ENCODE results near the gene TSPAN1.

DNA sequence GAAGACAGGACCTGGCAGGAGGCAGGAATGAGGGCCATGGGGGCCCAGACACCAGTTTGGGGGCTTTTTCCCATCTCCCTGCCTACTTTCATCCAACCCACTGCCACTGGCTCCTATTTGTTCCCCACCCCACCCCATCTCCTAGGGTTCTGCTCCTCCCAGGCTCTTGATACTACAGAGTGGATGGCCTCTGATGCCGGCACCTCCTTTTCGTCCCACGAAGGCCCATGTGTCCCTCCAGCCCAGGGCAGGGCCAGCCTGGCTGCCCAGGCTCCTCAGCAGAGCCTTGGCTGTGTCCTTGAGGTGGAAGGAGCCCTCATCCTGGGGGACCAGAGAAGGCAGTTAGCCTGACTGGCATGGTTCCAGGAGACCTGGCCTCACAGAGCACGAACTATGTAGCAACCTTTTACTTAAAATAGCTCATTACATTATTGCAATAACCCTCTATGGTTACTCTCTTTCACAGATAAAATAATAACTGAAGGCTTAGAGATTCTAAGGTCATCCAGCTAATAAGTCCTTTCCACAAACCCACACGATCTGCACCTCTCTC is 19.8 kb downstream of the TSPAN1 start:
- TF ChIP-seq JUND (IDR thresholded peaks at IDR 0.05) (no peak), USF2 (IDR thresholded peaks at IDR 0.05; ENCODE audit: borderline replicate concordance, low read depth, low read length) (no peak), RAD21 (IDR thresholded peaks at IDR 0.05; ENCODE audit: low read length) (no peak), SMC3 (IDR thresholded peaks at IDR 0.05; ENCODE audit: low read depth, low read length) (no peak), EP300 (IDR thresholded peaks at IDR 0.05; ENCODE audit: borderline replicate concordance in 1 of 2, low read depth in 1 of 2, low read length in 1 of 2) (no peak), IRF3 (IDR thresholded peaks at IDR 0.05; ENCODE audit: low read depth, low read length) (no peak)
- TF ChIP-seq, protein P1, sequence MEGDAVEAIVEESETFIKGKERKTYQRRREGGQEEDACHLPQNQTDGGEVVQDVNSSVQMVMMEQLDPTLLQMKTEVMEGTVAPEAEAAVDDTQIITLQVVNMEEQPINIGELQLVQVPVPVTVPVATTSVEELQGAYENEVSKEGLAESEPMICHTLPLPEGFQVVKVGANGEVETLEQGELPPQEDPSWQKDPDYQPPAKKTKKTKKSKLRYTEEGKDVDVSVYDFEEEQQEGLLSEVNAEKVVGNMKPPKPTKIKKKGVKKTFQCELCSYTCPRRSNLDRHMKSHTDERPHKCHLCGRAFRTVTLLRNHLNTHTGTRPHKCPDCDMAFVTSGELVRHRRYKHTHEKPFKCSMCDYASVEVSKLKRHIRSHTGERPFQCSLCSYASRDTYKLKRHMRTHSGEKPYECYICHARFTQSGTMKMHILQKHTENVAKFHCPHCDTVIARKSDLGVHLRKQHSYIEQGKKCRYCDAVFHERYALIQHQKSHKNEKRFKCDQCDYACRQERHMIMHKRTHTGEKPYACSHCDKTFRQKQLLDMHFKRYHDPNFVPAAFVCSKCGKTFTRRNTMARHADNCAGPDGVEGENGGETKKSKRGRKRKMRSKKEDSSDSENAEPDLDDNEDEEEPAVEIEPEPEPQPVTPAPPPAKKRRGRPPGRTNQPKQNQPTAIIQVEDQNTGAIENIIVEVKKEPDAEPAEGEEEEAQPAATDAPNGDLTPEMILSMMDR (IDR thresholded peaks at IDR 0.05) = no peak
- TF ChIP-seq, protein P2, sequence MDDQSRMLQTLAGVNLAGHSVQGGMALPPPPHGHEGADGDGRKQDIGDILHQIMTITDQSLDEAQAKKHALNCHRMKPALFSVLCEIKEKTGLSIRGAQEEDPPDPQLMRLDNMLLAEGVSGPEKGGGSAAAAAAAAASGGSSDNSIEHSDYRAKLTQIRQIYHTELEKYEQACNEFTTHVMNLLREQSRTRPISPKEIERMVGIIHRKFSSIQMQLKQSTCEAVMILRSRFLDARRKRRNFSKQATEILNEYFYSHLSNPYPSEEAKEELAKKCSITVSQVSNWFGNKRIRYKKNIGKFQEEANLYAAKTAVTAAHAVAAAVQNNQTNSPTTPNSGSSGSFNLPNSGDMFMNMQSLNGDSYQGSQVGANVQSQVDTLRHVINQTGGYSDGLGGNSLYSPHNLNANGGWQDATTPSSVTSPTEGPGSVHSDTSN (IDR thresholded peaks at IDR 0.05) = no peak
